PFSK-1 (cell line): ENCODE results near the gene CELSR1. TPM values are rescaled to one million over a fixed set of nuclear protein-coding genes. Genes with fewer than 3 reads are reported as not detected.

ENCODE experiments used
- FOXP2 ChIP-seq: optimal IDR thresholded peaks from 2 replicates; pipeline ENCODE3; 2011; ENCODE audit warnings: borderline replicate concordance, control low read depth, inconsistent platforms; ENCODE audit not compliant: insufficient read depth; ENCODE audit errors: extremely low read length, extremely low read depth
- POLR2AphosphoS5 ChIP-seq: IDR thresholded peaks from 2 replicates; pipeline ENCODE4 v1.6.1; 2012; ENCODE audit warnings: low read depth, mild to moderate bottlenecking, control low read depth, low read length, moderate library complexity
- REST ChIP-seq, 2 experiments: IDR thresholded peaks; 2 replicates each; pipeline versions ENCODE4 v1.6.1 to v1.8.0; 2011 to 2012; ENCODE audit warnings: low read depth in 2 of 2, low read length in 2 of 2, control low read depth in 1 of 2, inconsistent platforms in 1 of 2, mild to moderate bottlenecking in 1 of 2, moderate library complexity in 1 of 2; ENCODE audit not compliant: insufficient read depth in 1 of 2
- SIN3A ChIP-seq: IDR thresholded peaks from 2 replicates; pipeline ENCODE4 v1.6.1; 2012; ENCODE audit warnings: mild to moderate bottlenecking, low read length, moderate library complexity, borderline replicate concordance; ENCODE audit not compliant: insufficient read depth
- TAF1 ChIP-seq: IDR thresholded peaks from 2 replicates; pipeline ENCODE4 v1.6.1; 2012; ENCODE audit warnings: low read length, control low read depth, borderline replicate concordance; ENCODE audit not compliant: insufficient read depth
- polyA plus RNA-seq: library from polyadenylated mRNA; unstranded; fragments of >200 nt; gene quantifications from one replicate; pipeline ENCODE4 v1.2.1, GENCODE V29; 2012; ENCODE audit warnings: low read depth, missing spikeins; ENCODE audit not compliant: insufficient read length

CELSR1 gene, protein sequence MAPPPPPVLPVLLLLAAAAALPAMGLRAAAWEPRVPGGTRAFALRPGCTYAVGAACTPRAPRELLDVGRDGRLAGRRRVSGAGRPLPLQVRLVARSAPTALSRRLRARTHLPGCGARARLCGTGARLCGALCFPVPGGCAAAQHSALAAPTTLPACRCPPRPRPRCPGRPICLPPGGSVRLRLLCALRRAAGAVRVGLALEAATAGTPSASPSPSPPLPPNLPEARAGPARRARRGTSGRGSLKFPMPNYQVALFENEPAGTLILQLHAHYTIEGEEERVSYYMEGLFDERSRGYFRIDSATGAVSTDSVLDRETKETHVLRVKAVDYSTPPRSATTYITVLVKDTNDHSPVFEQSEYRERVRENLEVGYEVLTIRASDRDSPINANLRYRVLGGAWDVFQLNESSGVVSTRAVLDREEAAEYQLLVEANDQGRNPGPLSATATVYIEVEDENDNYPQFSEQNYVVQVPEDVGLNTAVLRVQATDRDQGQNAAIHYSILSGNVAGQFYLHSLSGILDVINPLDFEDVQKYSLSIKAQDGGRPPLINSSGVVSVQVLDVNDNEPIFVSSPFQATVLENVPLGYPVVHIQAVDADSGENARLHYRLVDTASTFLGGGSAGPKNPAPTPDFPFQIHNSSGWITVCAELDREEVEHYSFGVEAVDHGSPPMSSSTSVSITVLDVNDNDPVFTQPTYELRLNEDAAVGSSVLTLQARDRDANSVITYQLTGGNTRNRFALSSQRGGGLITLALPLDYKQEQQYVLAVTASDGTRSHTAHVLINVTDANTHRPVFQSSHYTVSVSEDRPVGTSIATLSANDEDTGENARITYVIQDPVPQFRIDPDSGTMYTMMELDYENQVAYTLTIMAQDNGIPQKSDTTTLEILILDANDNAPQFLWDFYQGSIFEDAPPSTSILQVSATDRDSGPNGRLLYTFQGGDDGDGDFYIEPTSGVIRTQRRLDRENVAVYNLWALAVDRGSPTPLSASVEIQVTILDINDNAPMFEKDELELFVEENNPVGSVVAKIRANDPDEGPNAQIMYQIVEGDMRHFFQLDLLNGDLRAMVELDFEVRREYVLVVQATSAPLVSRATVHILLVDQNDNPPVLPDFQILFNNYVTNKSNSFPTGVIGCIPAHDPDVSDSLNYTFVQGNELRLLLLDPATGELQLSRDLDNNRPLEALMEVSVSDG (N-terminal part only)
- polyA plus RNA-seq, result 10.4 TPM

- TF ChIP-seq REST (IDR thresholded peaks at IDR 0.05; ENCODE audit: insufficient read depth in 1 of 2, low read depth in 2 of 2, low read length in 2 of 2), result no peak
- no peak for TF ChIP-seq FOXP2
- TF ChIP-seq TAF1, result no peak
- no peak for TF ChIP-seq SIN3A
- TF ChIP-seq POLR2AphosphoS5, result no peak
Observed at GRCh38 chr22:46537225-46537945, at the start of gene CELSR1. Gene CELSR1, minus strand, starts transcription at chr22:46537620. Its CDS starts 450 bp downstream, at chr22:46537170.

GRCh38 chr22:46587061-46587460, 49.6 kb upstream of the CELSR1 start:
- TF ChIP-seq TAF1 (no peak), FOXP2 (no peak), SIN3A (no peak), REST (IDR thresholded peaks at IDR 0.05; ENCODE audit: insufficient read depth in 1 of 2, low read depth in 2 of 2, low read length in 2 of 2) (no peak)

GRCh38 chr22:46586531-46587011, 49.2 kb upstream of the CELSR1 start:
- TF ChIP-seq TAF1, result no peak

DNA sequence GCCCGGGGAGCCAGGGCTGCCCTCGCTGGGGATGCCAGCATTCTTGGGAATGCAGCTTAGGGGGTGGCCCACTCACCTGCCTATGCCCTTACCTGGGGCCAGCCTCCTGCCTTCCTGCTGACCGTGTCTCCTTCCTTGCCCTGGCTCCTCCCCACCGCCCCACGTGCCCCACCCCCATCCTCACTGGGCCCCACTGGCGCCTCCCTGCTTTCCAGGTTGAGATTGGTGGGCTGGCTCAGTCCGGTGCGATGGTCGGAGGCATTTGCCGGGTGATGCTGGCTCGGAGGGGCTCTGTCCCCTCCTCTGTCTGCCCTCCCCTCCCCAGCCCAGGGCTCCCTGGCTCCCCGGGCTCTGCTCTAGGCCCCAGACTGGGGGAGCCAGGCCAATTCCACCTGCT, 48.7 kb upstream of the CELSR1 start:
- TF ChIP-seq POLR2AphosphoS5 (no peak), SIN3A (no peak), TAF1 (no peak), REST (IDR thresholded peaks at IDR 0.05; ENCODE audit: insufficient read depth in 1 of 2, low read depth in 2 of 2, low read length in 2 of 2) (no peak), FOXP2 (no peak)
